K562 (cell line): ENCODE results near the gene TRPC1. TPM values are rescaled to one million over a fixed set of nuclear protein-coding genes. Genes with fewer than 3 reads are reported as not detected.
A peak's percentile ranks its signal among the peaks of the same experiment; 100 is the strongest.

Experiments
- CC2D1A ChIP-seq: fragments of 450-650 bp; IDR thresholded peaks from 2 replicates; pipeline ENCODE4 v1.6.1; 2017; ENCODE audit warnings: mild to moderate bottlenecking
- HDAC8 ChIP-seq: fragments of 450-650 bp; IDR thresholded peaks from 2 replicates; pipeline ENCODE4 v1.6.1; 2016; ENCODE audit warnings: mild to moderate bottlenecking, missing genetic modification characterization, moderate library complexity, missing compliant biosample characterization
- MEIS2 ChIP-seq: fragments of 450-650 bp; IDR thresholded peaks from 2 replicates; pipeline ENCODE4 v1.6.1; 2014; ENCODE audit warnings: mild to moderate bottlenecking; ENCODE audit not compliant: partially characterized antibody
- NBN ChIP-seq: fragments of 450-650 bp; IDR thresholded peaks from 2 replicates; pipeline ENCODE4 v1.6.1; 2016; ENCODE audit warnings: low read depth, mild to moderate bottlenecking
- RBM25 ChIP-seq: fragments of 200-400 bp; formaldehyde crosslinking; IDR thresholded peaks from 2 replicates; pipeline ENCODE4 v1.6.1; 2018; ENCODE audit warnings: low read length, low read depth, moderate library complexity; ENCODE audit not compliant: severe bottlenecking
- SMARCE1 ChIP-seq: fragments of 450-650 bp; IDR thresholded peaks from 2 replicates; pipeline ENCODE4 v1.7.1; 2016; ENCODE audit warnings: mild to moderate bottlenecking
- TAF15 ChIP-seq: fragments of 200-400 bp; formaldehyde crosslinking; IDR thresholded peaks from 2 replicates; pipeline ENCODE4 v1.6.1; 2017; ENCODE audit warnings: mild to moderate bottlenecking, low read depth, low read length, moderate library complexity
- TEAD1 ChIP-seq, 2 experiments: fragments of 450-650 bp in 1 of 2; sonication (generic) in 1 of 2; formaldehyde crosslinking; IDR thresholded peaks; 2 replicates each; pipeline versions ENCODE4 v1.4.0 to v1.8.0; 2020 to 2022; ENCODE audit warnings: mild to moderate bottlenecking in 2 of 2, missing genetic modification reagents in 1 of 2
- TEAD2 ChIP-seq: fragments of 450-650 bp; IDR thresholded peaks from 2 replicates; pipeline ENCODE4 v1.6.1; 2016; ENCODE audit warnings: missing genetic modification characterization, control low read depth, missing compliant biosample characterization
- ZFP30 ChIP-seq: fragments of 250-450 bp; sonication (Bioruptor Pico); IDR thresholded peaks from 2 replicates; pipeline ENCODE4 v1.8.0; 2022; ENCODE audit warnings: moderate library complexity, mild to moderate bottlenecking, inconsistent platforms, borderline replicate concordance
- ZFX ChIP-seq: sonication (generic); formaldehyde crosslinking; IDR thresholded peaks from 2 replicates; pipeline ENCODE4 v1.8.0; 2022; ENCODE audit warnings: mild to moderate bottlenecking, missing genetic modification reagents, moderate library complexity
- ZNF143 ChIP-seq: sonication (generic); formaldehyde crosslinking; IDR thresholded peaks from 2 replicates; pipeline ENCODE4 v1.9.0; 2022; ENCODE audit warnings: mild to moderate bottlenecking, missing genetic modification reagents
- ZNF239 ChIP-seq: fragments of 250-450 bp; sonication (Bioruptor Pico); IDR thresholded peaks from 2 replicates; pipeline ENCODE4 v1.4.0; 2020; ENCODE audit warnings: mild to moderate bottlenecking
- ZNF778 ChIP-seq: fragments of 450-650 bp; formaldehyde crosslinking; IDR thresholded peaks from 2 replicates; pipeline ENCODE4 v1.4.0; 2020; ENCODE audit warnings: mild to moderate bottlenecking, moderate library complexity
- polyA plus RNA-seq, 8 experiments: library from polyadenylated mRNA; depleted of rRNA in 4 of 8; stranded (reverse) in 5 of 8; unstranded in 3 of 8; fragments of >200 nt; fragmentation: Nextera tagmentation in 2 of 8; fragmentation: Illumina TruSeq in 1 of 8; extraction: Ambion mirVana in 2 of 8; extraction: Trizol in 1 of 8; gene quantifications; 2 replicates each; pipeline versions ENCODE4 v1.2.1 to v1.2.3, GENCODE V29; 2011 to 2014; ENCODE audit warnings: inconsistent platforms in 1 of 8, missing spikeins in 1 of 8
- total RNA-seq, 7 experiments: library from RNA; depleted of rRNA in 6 of 7; stranded (reverse); fragments of >200 nt in 6 of 7; fragmentation: Illumina TruSeq in 2 of 7; extraction: Trizol in 2 of 7; gene quantifications; 2 replicates each; pipeline versions ENCODE4 v1.2.1 to v1.2.3, GENCODE V29; 2011 to 2021; ENCODE audit warnings: low replicate concordance in 1 of 7
- TF ChIP-seq, protein P1 (sequence below): fragments of 450-650 bp; IDR thresholded peaks from 2 replicates; pipeline ENCODE4 v1.7.0; 2016; ENCODE audit warnings: borderline replicate concordance
- TF ChIP-seq, protein P2 (sequence below): fragments of 150-350 bp; conservative IDR thresholded peaks from 2 replicates; pipeline ENCODE4 v1.6.1; 2014; ENCODE audit warnings: low read length
- TF ChIP-seq, protein P3 (sequence below): fragments of 250-450 bp; sonication (Bioruptor Pico); IDR thresholded peaks from 2 replicates; pipeline ENCODE4 v1.5.0; 2021; ENCODE audit warnings: mild to moderate bottlenecking, borderline replicate concordance
- TF ChIP-seq, protein P4 (sequence below): fragments of 250-450 bp; sonication (Bioruptor Pico); IDR thresholded peaks from 2 replicates; pipeline ENCODE4 v1.4.0; 2020; ENCODE audit warnings: mild to moderate bottlenecking, moderate library complexity

The TRPC1 gene
- total and polyA plus RNA-seq, 9 of the 15 experiments (the other 6 are each of a cell fraction or from before 2014, with no cell fraction given) = 1.4 to 6.5 (median 3.0) TPM

DNA sequence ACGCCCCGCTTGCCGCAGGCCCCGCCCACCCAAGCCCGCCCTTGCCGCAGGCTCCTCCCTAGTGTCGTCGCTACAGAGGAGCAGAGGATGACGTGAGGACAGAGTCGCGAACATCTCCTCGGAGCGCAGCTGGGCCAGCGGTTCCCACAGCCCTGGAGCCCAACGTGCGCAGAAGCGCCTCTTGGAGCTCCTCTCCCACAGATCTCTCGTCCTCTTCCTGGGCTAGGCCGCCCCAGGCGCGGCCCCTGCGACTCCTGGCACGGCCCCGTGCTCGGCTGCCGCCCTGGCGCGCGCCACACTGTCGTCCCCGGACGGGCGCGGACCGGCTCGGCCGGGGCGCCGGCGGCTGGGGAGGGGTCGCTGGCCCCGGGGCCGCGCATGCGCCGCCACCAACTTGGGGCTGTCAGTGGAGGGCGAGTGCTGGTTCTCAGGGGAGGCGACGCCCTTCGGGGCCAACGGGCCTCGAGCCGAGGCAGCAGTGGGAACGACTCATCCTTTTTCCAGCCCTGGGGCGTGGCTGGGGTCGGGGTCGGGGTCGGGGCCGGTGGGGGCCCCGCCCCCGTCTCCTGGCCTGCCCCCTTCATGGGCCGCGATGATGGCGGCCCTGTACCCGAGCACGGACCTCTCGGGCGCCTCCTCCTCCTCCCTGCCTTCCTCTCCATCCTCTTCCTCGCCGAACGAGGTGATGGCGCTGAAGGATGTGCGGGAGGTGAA is at the start of gene TRPC1 (continued):
- TF ChIP-seq ZNF239 (CRISPR knock-in tag) (no peak), NBN (no peak), MEIS2 (no peak), TEAD2 (no peak), TAF15 (no peak), SMARCE1 (no peak), TEAD1 (CRISPR knock-in tag; IDR thresholded peaks at IDR 0.05) (no peak), RBM25 (no peak), ZFP30 (CRISPR knock-in tag) (no peak), HDAC8 (tag) (no peak), ZFX (CRISPR knock-in tag) (peak; percentile 89), CC2D1A (no peak), ZNF143 (CRISPR knock-in tag) (no peak), ZNF778 (CRISPR knock-in tag) (no peak)
- TF ChIP-seq, protein P1, sequence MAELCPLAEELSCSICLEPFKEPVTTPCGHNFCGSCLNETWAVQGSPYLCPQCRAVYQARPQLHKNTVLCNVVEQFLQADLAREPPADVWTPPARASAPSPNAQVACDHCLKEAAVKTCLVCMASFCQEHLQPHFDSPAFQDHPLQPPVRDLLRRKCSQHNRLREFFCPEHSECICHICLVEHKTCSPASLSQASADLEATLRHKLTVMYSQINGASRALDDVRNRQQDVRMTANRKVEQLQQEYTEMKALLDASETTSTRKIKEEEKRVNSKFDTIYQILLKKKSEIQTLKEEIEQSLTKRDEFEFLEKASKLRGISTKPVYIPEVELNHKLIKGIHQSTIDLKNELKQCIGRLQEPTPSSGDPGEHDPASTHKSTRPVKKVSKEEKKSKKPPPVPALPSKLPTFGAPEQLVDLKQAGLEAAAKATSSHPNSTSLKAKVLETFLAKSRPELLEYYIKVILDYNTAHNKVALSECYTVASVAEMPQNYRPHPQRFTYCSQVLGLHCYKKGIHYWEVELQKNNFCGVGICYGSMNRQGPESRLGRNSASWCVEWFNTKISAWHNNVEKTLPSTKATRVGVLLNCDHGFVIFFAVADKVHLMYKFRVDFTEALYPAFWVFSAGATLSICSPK = no peak
- TF ChIP-seq, protein P2, sequence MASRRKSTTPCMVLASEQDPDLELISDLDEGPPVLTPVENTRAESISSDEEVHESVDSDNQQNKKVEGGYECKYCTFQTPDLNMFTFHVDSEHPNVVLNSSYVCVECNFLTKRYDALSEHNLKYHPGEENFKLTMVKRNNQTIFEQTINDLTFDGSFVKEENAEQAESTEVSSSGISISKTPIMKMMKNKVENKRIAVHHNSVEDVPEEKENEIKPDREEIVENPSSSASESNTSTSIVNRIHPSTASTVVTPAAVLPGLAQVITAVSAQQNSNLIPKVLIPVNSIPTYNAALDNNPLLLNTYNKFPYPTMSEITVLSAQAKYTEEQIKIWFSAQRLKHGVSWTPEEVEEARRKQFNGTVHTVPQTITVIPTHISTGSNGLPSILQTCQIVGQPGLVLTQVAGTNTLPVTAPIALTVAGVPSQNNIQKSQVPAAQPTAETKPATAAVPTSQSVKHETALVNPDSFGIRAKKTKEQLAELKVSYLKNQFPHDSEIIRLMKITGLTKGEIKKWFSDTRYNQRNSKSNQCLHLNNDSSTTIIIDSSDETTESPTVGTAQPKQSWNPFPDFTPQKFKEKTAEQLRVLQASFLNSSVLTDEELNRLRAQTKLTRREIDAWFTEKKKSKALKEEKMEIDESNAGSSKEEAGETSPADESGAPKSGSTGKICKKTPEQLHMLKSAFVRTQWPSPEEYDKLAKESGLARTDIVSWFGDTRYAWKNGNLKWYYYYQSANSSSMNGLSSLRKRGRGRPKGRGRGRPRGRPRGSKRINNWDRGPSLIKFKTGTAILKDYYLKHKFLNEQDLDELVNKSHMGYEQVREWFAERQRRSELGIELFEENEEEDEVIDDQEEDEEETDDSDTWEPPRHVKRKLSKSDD = no peak
- TF ChIP-seq, protein P3, sequence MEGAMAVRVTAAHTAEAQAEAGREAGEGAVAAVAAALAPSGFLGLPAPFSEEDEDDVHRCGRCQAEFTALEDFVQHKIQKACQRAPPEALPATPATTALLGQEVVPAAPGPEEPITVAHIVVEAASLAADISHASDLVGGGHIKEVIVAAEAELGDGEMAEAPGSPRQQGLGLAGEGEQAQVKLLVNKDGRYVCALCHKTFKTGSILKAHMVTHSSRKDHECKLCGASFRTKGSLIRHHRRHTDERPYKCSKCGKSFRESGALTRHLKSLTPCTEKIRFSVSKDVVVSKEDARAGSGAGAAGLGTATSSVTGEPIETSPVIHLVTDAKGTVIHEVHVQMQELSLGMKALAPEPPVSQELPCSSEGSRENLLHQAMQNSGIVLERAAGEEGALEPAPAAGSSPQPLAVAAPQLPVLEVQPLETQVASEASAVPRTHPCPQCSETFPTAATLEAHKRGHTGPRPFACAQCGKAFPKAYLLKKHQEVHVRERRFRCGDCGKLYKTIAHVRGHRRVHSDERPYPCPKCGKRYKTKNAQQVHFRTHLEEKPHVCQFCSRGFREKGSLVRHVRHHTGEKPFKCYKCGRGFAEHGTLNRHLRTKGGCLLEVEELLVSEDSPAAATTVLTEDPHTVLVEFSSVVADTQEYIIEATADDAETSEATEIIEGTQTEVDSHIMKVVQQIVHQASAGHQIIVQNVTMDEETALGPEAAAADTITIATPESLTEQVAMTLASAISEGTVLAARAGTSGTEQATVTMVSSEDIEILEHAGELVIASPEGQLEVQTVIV (CRISPR knock-in tag) = 0 out of 2 replicates have a peak, but pooled peaks have one; percentile 32
- TF ChIP-seq, protein P4, sequence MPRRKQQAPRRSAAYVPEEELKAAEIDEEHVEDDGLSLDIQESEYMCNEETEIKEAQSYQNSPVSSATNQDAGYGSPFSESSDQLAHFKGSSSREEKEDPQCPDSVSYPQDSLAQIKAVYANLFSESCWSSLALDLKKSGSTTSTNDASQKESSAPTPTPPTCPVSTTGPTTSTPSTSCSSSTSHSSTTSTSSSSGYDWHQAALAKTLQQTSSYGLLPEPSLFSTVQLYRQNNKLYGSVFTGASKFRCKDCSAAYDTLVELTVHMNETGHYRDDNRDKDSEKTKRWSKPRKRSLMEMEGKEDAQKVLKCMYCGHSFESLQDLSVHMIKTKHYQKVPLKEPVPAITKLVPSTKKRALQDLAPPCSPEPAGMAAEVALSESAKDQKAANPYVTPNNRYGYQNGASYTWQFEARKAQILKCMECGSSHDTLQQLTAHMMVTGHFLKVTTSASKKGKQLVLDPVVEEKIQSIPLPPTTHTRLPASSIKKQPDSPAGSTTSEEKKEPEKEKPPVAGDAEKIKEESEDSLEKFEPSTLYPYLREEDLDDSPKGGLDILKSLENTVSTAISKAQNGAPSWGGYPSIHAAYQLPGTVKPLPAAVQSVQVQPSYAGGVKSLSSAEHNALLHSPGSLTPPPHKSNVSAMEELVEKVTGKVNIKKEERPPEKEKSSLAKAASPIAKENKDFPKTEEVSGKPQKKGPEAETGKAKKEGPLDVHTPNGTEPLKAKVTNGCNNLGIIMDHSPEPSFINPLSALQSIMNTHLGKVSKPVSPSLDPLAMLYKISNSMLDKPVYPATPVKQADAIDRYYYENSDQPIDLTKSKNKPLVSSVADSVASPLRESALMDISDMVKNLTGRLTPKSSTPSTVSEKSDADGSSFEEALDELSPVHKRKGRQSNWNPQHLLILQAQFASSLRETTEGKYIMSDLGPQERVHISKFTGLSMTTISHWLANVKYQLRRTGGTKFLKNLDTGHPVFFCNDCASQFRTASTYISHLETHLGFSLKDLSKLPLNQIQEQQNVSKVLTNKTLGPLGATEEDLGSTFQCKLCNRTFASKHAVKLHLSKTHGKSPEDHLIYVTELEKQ (CRISPR knock-in tag) = no peak
